CD1c-positive myeloid dendritic cell (primary cell): Measurements from ENCODE around the gene ALX1.
A peak's percentile ranks its signal among the peaks of the same experiment; 100 is the strongest.
"Not testable (repeated sequence)": the region's sequence is repeated elsewhere in the genome, so short reads cannot be mapped to it uniquely, and the experiment has no call there.

Experiments used
- DNase-seq: peaks from one replicate; pipeline ENCODE4 v3.0.0-alpha.2; 2016; ENCODE audit errors: extremely low spot score

The ALX1 gene

DNA sequence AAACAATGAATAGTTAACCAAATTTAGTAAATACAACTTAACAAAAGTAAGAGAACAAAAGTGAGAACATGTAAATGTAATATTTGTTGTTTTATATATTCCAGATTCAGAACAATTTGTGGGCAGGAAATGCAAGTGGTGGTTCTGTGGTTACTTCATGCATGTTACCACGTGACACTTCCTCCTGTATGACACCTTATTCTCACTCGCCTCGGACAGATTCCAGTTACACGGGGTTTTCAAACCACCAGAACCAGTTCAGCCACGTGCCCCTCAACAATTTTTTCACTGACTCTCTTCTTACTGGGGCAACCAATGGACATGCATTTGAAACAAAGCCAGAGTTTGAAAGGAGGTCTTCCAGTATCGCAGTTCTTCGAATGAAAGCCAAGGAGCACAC lies 21.0 kb downstream of the ALX1 start:
- DNase-seq: no peak

DNA sequence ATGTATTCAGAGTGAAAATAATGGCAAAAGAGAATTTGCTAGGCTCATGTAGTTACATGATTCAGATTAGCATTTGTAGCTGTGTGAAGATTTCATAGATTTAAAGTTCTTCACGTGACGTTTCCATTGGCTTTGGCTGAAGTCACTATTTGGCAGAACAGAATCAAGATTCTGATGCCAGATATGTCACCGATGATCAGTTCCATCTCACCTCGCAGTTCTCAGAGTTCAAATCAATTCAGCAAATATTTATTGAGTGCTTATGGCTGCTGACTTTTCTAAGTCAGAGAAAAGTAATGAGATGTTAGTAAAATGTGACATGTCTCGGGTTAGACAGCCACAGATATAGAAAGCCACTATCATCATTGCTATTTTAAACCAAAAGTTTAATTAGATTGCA lies 28.4 kb downstream of the ALX1 start:
- no peak for DNase-seq

- no peak for DNase-seq
These were observed 29.1 kb downstream of the ALX1 start for GRCh38 chr12:85309125-85309566.

DNA sequence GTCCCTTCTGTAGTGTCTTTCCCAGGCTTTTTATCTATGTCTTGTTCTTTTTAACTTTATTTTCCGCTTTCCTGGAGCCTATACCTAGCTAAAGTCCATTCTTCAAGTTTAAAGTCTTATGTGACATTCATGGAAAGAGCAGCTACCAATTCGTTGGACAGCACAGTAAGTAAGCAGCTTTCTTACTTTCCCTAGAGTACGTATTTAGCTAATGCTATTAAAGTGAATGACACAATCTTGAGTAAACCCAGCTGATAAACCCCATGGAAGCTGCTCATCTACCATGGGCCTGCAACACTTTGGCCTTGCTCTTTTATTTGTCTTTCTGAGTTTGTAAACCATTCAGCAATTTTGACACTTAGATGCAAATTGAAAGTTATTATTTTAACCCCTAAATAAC lies 30.0 kb downstream of the ALX1 start:
- no peak for DNase-seq

GRCh38 chr12:85310456-85311076 lies 30.5 kb downstream of the ALX1 start:
- DNase-seq: peak; percentile 2

DNA sequence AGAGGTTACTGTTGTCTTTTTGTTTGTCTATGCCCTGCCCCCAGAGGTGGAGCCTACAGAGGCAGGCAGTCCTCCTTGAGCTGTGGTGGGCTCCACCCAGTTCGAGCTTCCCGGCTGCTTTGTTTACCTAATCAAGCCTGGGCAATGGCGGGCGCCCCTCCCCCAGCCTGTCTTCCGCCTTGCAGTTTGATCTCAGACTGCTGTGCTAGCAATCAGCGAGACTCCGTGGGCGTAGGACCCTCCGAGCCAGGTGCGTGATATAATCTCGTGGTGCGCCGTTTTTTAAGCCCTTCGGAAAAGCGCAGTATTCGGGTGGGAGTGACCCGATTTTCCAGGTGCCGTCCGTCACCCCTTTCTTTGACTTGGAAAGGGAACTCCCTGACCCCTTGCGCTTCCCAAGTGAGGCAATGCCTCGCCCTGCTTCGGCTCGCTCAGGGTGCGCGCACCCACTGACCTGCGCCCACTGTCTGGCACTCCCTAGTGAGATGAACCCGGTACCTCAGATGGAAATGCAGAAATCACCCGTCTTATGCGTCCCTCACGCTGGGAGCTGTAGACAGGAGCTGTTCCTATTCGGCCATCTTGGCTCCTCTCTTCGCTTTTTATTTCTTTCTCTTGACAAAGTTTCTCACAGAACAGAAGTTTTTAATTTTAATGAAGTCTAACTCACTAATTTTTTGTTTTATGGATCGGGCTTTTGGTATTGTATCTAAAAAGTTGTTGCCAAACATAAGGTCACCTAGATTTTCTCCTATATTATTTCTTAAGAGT lies 38.0 kb downstream of the ALX1 start:
- DNase-seq: not testable (repeated sequence)

GRCh38 chr12:85322715-85323114 lies 42.7 kb downstream of the ALX1 start:
- no peak for DNase-seq

DNA sequence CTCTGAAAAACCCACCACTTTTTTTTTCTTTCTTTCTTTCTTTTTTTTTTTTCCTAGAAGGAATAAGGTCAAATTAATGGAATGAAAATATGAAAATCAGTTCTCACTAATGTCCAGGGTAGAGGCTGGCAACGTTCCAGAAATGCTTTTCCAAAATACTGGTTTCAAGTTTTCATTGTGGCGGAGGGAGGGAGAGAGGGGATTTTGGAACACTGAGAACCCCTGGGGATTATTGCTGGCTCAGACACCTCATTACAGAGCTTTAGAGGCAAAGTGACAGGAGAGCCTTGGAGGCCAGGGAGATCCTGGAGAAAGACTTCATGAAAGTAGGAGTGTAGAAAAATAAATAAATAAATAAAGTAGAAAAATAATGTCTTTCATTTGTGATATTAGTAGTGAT lies 45.4 kb downstream of the ALX1 start:
- no peak for DNase-seq

- DNase-seq: no peak
These were observed 49.9 kb downstream of the ALX1 start for GRCh38 chr12:85329913-85330312.

DNA sequence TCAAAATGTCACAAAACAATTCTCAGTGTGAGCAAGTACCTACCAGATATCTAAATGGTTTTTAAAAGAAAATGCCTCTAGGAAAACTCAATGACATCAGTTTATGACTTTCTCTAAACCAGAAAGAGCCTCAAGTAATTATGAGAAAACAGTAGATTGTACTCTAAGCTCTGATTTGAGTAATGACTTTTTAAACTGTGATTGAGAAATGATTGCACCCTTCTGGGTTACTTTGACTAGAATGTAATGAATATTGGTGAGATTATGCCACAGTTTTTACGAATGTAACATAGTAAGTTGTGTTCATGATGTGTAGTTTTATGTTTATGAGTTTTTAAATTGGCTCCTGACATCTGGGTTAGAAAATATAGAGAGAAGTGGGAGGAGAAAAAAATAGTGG lies 68.8 kb downstream of the ALX1 start:
- DNase-seq: no peak

DNA sequence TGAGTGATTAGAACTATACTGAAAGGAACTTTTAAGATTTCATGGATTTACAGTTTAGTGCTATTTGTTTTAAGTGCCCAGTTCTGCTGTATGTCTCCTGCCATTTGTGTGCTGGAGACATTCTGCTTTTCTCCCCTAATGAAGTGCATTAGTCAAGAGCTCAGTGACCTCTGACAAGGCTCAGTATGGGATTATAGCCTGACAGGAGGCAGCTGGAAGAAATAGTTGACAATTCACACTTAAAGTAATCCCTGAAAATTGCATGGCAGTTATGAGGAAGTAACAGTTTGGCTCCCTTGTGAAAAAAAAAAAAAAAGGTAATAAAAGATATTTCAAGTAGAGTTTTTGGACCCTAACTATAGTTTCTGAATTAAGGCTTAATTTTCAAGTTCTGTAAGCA lies 70.3 kb downstream of the ALX1 start:
- DNase-seq: no peak
